Fibroblast of the aortic adventitia (primary cell): ENCODE results near the gene LRRIQ4. TPM values are rescaled to one million over a fixed set of nuclear protein-coding genes. Genes with fewer than 3 reads are reported as not detected.

Experiments
- DNase-seq: peaks from one replicate; pipeline ENCODE4 v3.0.0-alpha.2; 2010; ENCODE audit warnings: low read depth
- H3K4me3 ChIP-seq: 2 replicates; pipeline ENCODE4 v1.5.1; 2011; ENCODE audit warnings: low read depth, mild to moderate bottlenecking, control low read depth, low read length, moderate library complexity
- total RNA-seq: library from RNA; depleted of rRNA; stranded (reverse); fragments of >200 nt; gene quantifications from 2 replicates; pipeline ENCODE4 v1.2.3, GENCODE V29; 2012; ENCODE audit warnings: low replicate concordance
- TF ChIP-seq, protein P1 (sequence below): IDR thresholded peaks from 2 replicates; pipeline ENCODE4 v1.5.1; 2011; ENCODE audit warnings: mild to moderate bottlenecking, low read length, control low read depth, inconsistent platforms; ENCODE audit not compliant: insufficient read depth

LRRIQ4 gene
- total RNA-seq, 1 donor = 0.09 TPM

DNA sequence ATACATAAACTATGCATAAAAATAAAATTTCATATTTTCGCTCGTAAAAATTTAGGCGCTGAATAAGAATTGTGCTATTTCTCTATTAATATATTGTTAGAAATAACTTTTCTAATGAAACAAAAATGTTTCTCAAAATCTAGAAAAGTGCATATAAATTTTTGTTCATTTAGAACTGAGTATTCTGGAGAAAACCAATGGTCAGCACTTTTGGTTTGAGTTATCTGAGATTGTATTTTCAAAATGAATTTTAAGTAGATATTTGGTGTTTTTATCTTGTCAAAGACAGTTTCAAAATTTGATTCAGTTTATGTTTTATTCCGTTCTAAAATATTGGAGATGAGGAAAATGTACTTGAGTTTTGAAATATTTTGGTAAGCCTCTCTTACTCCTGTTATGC, 25.6 kb upstream of the LRRIQ4 start:
- TF ChIP-seq, protein P1, sequence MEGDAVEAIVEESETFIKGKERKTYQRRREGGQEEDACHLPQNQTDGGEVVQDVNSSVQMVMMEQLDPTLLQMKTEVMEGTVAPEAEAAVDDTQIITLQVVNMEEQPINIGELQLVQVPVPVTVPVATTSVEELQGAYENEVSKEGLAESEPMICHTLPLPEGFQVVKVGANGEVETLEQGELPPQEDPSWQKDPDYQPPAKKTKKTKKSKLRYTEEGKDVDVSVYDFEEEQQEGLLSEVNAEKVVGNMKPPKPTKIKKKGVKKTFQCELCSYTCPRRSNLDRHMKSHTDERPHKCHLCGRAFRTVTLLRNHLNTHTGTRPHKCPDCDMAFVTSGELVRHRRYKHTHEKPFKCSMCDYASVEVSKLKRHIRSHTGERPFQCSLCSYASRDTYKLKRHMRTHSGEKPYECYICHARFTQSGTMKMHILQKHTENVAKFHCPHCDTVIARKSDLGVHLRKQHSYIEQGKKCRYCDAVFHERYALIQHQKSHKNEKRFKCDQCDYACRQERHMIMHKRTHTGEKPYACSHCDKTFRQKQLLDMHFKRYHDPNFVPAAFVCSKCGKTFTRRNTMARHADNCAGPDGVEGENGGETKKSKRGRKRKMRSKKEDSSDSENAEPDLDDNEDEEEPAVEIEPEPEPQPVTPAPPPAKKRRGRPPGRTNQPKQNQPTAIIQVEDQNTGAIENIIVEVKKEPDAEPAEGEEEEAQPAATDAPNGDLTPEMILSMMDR = no peak
- H3K4me3 ChIP-seq = no peak overlapping the region
- DNase-seq = no peak

DNA sequence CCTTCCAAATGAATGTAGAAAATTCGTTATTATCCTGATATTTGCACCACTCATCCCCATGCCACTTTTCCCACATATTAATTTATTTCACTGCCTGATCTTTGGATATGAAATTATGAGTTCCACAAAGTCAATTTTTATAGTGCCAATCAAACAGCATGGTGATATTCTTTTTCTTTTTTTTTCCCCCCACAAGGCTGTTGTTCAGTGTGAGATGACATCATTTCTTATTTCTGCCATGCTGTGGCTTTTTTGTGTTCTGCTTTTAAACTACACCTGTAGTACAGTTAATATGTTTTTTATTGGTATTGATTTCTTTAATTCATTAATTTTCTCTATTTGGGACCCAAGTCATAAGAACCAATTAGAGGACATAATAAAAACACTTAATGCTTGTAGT, 24.9 kb upstream of the LRRIQ4 start:
- no peak overlapping the region for H3K4me3 ChIP-seq
- DNase-seq = no peak
- TF ChIP-seq, protein P1 = no peak

DNA sequence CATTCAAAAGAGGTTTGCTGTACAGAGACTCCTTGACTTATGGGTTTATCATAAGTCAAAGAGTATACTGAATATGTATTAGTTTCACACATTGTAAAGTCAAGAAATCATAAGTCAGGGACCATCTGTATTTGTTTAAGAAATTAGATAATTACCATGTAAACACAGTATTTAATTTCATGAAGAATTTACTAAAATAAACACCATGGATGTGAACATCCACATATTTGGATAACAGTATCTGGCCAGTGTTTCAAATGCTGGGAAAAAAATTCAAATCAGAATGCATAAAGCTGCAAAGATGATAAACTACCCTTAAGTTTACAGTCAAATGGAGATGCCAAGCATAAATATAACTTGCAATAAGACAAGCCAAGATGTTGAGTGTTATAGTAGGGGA, 22.5 kb upstream of the LRRIQ4 start:
- TF ChIP-seq, protein P1 = no peak
- DNase-seq = no peak
- no peak overlapping the region for H3K4me3 ChIP-seq

DNA sequence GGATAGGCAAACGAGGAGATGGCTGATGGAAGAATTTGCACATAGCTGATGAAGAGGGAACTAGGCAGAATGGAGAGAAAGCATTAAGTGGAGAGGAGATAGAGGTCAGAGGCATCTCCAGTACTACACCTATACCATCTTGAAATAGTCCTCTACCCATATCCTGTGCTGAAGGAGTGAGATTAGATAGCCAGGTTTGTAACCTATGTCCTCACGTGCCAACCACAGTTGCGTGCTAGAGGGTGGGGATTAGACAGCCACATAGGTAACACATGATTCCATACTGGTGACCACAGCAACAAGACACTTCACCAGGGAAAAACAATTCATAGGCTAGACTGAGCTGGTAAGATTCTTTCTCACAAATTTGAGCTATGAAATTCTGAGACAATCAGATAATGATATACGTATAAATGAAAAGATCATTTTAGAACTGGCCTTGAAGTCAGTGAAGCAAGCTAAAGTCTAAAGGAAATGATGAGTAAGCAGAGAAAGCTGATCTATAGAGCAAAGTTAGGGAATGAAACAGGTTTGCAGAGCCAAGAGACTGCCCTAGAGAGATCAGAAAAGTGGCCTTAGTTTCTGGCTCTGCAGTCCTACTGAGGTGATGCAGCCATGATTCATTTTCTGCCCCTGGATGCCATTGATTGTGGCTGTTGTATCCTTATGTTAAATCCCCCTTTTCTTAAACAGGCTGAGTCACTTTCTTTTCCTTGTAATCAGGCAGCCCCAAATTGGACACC, 21.8 kb upstream of the LRRIQ4 start:
- TF ChIP-seq, protein P1 = no peak

DNA sequence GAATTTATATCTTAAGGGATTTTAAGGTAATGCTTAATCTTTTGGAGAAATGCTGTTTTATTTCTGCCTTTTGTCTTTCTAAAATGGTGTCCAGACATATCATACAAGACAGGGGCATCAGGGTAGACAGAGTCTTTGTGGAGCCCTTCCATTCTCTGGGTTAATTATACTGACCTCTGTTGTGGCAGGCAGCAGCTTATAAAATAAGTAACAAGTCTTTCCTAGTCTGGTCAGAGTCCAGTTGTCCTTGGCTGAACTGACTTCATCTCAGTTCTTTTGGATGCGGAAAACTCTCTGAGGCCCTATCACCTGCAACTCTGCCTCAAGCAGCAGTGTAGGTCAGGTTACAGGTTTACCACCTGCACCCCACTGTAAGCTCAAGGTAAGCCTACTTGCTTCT, 20.3 kb upstream of the LRRIQ4 start:
- TF ChIP-seq, protein P1 = no peak
- no peak for DNase-seq
- no peak overlapping the region for H3K4me3 ChIP-seq

More for the DNA sequence above, 21.8 kb upstream of the LRRIQ4 start:
- DNase-seq = peak; percentile 37
- no peak overlapping the region for H3K4me3 ChIP-seq

DNA sequence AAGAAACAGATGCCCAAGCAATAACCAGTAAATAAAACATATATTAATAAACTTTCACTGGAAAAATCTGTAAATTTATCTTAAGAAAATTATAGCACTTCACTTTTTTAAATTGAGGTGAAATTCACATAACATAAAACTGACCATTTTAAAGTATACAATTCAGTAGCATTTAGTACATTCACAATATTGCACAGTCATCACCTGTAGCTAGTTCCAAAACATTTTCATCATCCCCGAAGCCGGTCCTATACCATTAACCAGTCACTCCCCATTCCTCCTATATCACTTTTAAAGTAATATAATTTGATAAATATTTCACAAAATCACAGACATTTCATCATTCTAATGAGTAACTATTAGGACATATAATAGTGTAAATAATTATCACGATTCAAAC, 8.0 kb upstream of the LRRIQ4 start:
- H3K4me3 ChIP-seq = no peak overlapping the region
- TF ChIP-seq, protein P1 = no peak
- DNase-seq = no peak
